Smooth muscle cell (in vitro differentiated cells): ENCODE results near the gene NDEL1. TPM values are rescaled to one million over a fixed set of nuclear protein-coding genes. Genes with fewer than 3 reads are reported as not detected.

Source experiments
- DNase-seq: peaks from one replicate; lab custom pipeline; 2025; ENCODE audit not compliant: unreplicated experiment; lab: John Stamatoyannopoulos, UW
- H2AFZ ChIP-seq: fragments of 200-600 bp; sonication (generic); 2 replicates; pipeline ENCODE4 v1.6.0; 2016; ENCODE audit warnings: antibody characterized with exemption, low read depth, mild to moderate bottlenecking
- H3F3A ChIP-seq: fragments of 200-600 bp; sonication (generic); 2 replicates; pipeline ENCODE4 v1.6.0; 2017; ENCODE audit warnings: antibody characterized with exemption, low read depth
- H3K27ac ChIP-seq: fragments of 200-600 bp; sonication (generic); 2 replicates; pipeline ENCODE4 v1.5.1; 2016; ENCODE audit warnings: low read depth, mild to moderate bottlenecking
- H3K27me3 ChIP-seq: fragments of 200-600 bp; sonication (generic); 2 replicates; pipeline ENCODE4 v1.6.1; 2016; ENCODE audit warnings: low read depth, mild to moderate bottlenecking
- H3K36me3 ChIP-seq: fragments of 200-600 bp; sonication (generic); 2 replicates; pipeline ENCODE4 v1.5.1; 2016; ENCODE audit warnings: low read depth
- H3K4me1 ChIP-seq: fragments of 200-600 bp; sonication (generic); 2 replicates; pipeline ENCODE4 v1.5.1; 2016; ENCODE audit warnings: low read depth
- H3K4me2 ChIP-seq: fragments of 200-600 bp; sonication (generic); 2 replicates; pipeline ENCODE4 v1.6.0; 2016; ENCODE audit warnings: mild to moderate bottlenecking
- H3K4me3 ChIP-seq: fragments of 200-600 bp; sonication (generic); 2 replicates; pipeline ENCODE4 v1.5.1; 2016; ENCODE audit warnings: mild to moderate bottlenecking
- H3K79me2 ChIP-seq: fragments of 200-600 bp; sonication (generic); 2 replicates; pipeline ENCODE4 v1.6.0; 2016; ENCODE audit warnings: low read depth, mild to moderate bottlenecking
- H3K9ac ChIP-seq: fragments of 200-600 bp; sonication (generic); 2 replicates; pipeline ENCODE4 v1.6.0; 2016; ENCODE audit warnings: low read depth
- H3K9me3 ChIP-seq: fragments of 200-600 bp; sonication (generic); replicated peaks from 2 replicates; pipeline ENCODE4 v1.5.1; 2016; ENCODE audit warnings: low read depth
- H4K20me1 ChIP-seq: fragments of 200-600 bp; sonication (generic); 2 replicates; pipeline ENCODE4 v1.6.0; 2016; ENCODE audit warnings: low read depth
- WGBS: methylation state at CpG from one replicate; pipeline ENCODE4 v1.1.7; 2016; ENCODE audit warnings: low lambda C conversion rate; 5-methylcytosine and 5-hydroxymethylcytosine counted together
- polyA plus RNA-seq: library from polyadenylated mRNA; unstranded; fragments of >200 nt; fragmentation: Nextera tagmentation; extraction: Ambion mirVana; gene quantifications from 2 replicates; pipeline ENCODE4 v1.2.1, GENCODE V29; 2016
- total RNA-seq: library from RNA; depleted of rRNA; stranded (reverse); fragments of >200 nt; gene quantifications from 2 replicates; pipeline ENCODE4 v1.2.3, GENCODE V29; 2014
- TF ChIP-seq, protein P1 (sequence below): fragments of 200-600 bp; sonication (generic); IDR thresholded peaks from 2 replicates; pipeline ENCODE4 v1.5.1; 2017; ENCODE audit warnings: borderline replicate concordance, mild to moderate bottlenecking, antibody characterized with exemption; ENCODE audit not compliant: insufficient read depth, poor library complexity, severe bottlenecking

Gene NDEL1
- total and polyA plus RNA-seq, 2 experiments from 2014 or later = 82.6 to 103 TPM

DNA sequence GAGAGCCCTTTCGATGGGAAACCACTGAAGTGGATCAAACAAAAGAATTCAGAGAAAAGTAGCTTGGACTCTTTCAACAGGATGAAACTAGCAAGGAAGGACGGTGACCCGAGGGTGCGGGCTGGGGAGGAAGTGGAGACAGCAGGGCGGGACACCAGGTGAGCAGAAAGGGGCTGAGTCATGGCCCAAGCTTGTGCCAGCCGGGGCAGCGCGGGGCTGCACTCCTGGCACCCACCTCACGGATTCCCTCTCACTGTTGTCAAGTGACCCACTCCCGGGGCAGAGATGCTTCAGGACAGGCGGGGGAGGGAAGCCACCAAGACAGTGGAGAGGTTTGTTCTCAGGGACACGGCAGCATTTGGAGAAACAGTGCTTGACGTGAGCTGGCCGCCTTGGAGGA lies 27.3 kb upstream of the NDEL1 start:
- TF ChIP-seq, protein P1, sequence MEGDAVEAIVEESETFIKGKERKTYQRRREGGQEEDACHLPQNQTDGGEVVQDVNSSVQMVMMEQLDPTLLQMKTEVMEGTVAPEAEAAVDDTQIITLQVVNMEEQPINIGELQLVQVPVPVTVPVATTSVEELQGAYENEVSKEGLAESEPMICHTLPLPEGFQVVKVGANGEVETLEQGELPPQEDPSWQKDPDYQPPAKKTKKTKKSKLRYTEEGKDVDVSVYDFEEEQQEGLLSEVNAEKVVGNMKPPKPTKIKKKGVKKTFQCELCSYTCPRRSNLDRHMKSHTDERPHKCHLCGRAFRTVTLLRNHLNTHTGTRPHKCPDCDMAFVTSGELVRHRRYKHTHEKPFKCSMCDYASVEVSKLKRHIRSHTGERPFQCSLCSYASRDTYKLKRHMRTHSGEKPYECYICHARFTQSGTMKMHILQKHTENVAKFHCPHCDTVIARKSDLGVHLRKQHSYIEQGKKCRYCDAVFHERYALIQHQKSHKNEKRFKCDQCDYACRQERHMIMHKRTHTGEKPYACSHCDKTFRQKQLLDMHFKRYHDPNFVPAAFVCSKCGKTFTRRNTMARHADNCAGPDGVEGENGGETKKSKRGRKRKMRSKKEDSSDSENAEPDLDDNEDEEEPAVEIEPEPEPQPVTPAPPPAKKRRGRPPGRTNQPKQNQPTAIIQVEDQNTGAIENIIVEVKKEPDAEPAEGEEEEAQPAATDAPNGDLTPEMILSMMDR = no peak
- Histone ChIP-seq H3F3A (no peaks in the 10 kb centered on the region), H3K4me2 (no peak overlapping the region), H2AFZ (no peak overlapping the region), H3K36me3 (no peaks in the 10 kb centered on the region), H3K27me3 (no peaks in the 10 kb centered on the region), H3K27ac (no peak overlapping the region), H3K4me3 (no peak overlapping the region), H3K9ac (no peak overlapping the region), H3K79me2 (no peaks in the 10 kb centered on the region), H4K20me1 (no peaks in the 10 kb centered on the region), H3K4me1 (no peaks in the 10 kb centered on the region), H3K9me3 (no peaks in the 10 kb centered on the region)
- DNase-seq = no peak
- 67% methylated on average over 14 of the region's 14 CpGs for WGBS

DNA sequence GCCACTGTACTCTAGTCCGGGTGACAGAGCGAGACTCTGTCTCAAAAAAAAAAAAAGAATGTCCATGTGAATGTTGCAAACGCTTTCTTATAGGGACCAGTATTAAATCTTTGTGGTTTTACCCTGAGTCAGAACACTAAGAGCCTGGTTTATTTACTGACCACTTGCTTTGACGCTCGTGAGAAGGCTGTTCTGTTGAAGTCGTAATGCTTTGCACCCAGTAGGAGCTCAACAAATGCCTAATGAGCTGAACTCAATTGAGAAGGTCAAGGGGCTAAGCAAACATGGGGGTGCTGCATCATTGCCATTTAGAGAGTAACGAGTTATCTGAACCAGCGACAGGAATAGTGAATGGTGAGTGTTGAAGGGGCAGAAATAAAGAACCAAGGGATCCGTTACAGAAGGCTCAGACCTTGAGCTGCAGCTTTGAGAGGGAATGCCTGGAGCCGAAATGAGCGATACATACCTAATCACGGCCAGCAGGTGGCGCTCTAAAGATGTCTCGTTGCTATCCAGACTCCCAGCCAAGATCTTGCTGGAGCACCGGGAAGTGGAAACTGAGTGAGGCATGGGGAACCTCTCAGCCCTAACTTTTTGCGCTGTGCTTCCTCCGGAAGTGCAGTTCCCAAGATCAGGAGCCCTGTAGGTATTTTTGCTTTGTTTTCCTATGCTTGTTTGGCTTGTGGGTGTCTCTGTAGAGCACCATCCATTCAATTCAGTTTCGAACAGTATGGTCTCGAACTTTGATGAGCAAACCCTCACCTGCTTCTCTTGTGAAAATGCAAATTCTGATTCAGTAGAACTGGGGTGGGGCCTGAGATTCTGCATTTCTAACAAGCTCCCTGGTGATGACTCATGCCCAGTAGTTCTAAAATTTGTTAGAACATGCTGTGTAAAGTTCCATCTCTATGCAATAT lies 25.5 kb upstream of the NDEL1 start:
- Histone ChIP-seq H3K27me3 (no peaks in the 10 kb centered on the region), H3K9me3 (no peaks in the 10 kb centered on the region), H3K4me1 (no peaks in the 10 kb centered on the region), H3K36me3 (no peaks in the 10 kb centered on the region), H3K79me2 (no peaks in the 10 kb centered on the region), H4K20me1 (no peaks in the 10 kb centered on the region), H3F3A (no peaks in the 10 kb centered on the region), H3K9ac (no peak overlapping the region), H2AFZ (peak overlapping the region; percentile 20), H3K4me2 (no peak overlapping the region), H3K27ac (peak overlapping the region; percentile 5), H3K4me3 (no peak overlapping the region)
- TF ChIP-seq, protein P1 = peak; percentile 91
- WGBS = 29% methylated on average over 19 of the region's 19 CpGs
- DNase-seq = peak; percentile 65

DNA sequence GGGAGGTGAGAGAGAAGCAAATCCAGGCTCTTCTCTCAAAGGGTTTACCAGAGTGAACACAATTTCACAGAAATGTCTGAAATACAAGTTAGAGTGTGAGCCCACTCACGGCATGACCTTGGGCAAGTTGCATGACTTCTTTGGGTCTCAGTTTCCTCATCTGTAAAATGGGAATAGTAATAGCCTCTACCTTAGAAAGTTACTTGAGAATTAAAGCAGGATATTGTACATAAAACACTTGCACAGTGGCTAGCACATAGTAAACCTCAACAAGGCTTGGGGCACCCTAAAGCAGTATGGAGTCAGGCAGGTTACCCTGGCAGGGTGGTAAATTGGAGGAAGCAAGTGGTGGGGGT lies 24.8 kb upstream of the NDEL1 start:
- WGBS = 88% methylated on average over 1 of the region's 1 CpG
- H3K9ac ChIP-seq = no peak overlapping the region
- H3K9me3 ChIP-seq = no peaks in the 10 kb centered on the region
- H3F3A ChIP-seq = no peaks in the 10 kb centered on the region
- no peaks in the 10 kb centered on the region for H3K79me2 ChIP-seq
- no peak overlapping the region for H2AFZ ChIP-seq
- TF ChIP-seq, protein P1 = no peak
- no peak overlapping the region for H3K27ac ChIP-seq
- H3K4me2 ChIP-seq = no peak overlapping the region
- no peaks in the 10 kb centered on the region for H3K27me3 ChIP-seq
- H3K4me1 ChIP-seq = no peaks in the 10 kb centered on the region
- no peak overlapping the region for H3K4me3 ChIP-seq
- no peaks in the 10 kb centered on the region for H4K20me1 ChIP-seq
- H3K36me3 ChIP-seq = no peaks in the 10 kb centered on the region
- DNase-seq = no peak

- no peaks in the 10 kb centered on the region for H3K36me3 ChIP-seq
- no peaks in the 10 kb centered on the region for H3K9me3 ChIP-seq
- H4K20me1 ChIP-seq = no peaks in the 10 kb centered on the region
- DNase-seq = no peak
- TF ChIP-seq, protein P1 = no peak
- H3K4me1 ChIP-seq = no peaks in the 10 kb centered on the region
- no peaks in the 10 kb centered on the region for H3F3A ChIP-seq
- no peak overlapping the region for H2AFZ ChIP-seq
- H3K4me3 ChIP-seq = no peak overlapping the region
- no peak overlapping the region for H3K9ac ChIP-seq
- no peak overlapping the region for H3K27ac ChIP-seq
- no peaks in the 10 kb centered on the region for H3K27me3 ChIP-seq
- H3K79me2 ChIP-seq = no peaks in the 10 kb centered on the region
- WGBS = 60% methylated on average over 5 of the region's 5 CpGs
- no peak overlapping the region for H3K4me2 ChIP-seq
Measured at GRCh38 chr17:8412089-8412488, 23.6 kb upstream of the NDEL1 start.
